Measurements from ENCODE around the gene CORO2A. TPM values are rescaled to one million over a fixed set of nuclear protein-coding genes. Genes with fewer than 3 reads are reported as not detected.

The CORO2A gene
- total and polyA plus RNA-seq, 2 of the 13 experiments (the other 11 are each of a cell fraction or from before 2014, with no cell fraction given): 14.4 to 15.3 TPM

DNA sequence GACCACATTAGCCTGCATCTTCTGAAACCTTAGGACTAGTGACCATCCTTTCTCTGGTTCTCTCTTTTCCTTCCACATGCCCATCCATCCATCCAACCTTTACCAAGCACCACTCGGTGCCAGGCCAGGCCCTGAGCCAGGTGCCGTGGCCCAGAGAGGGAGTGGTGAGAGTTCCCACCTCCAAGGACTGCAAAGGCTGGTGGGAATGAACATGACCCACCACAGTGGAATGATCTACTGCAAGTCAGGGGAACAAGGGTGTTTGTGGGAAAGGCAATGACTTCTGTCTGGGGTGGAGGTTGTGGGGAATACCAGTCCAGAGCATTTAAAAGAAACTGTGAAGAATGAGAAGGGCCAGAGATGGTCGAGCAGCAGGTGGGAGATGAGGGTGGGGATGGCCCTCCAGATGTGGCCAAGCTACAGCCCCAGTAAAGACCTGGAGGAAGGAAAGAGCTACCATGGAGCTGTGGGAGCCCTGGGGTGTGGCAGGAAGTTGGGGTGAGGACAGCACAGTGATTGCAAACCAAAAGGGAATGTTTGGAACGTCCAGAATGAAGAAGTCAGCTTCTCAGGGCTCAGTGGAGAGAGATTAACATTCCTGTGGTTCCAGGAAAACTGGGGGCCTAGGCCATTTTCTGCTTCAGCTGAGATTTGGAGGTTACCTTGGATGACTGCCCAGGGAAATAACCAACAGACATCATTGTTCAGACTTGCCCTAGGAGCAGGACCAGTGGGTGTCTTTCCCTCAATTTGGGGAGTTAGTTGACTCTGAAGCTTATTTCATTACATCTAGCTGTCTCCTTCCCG, 30.7 kb upstream of the CORO2A start:
- Histone ChIP-seq H3K27ac (ENCODE audit: extremely low read length, insufficient read depth, low read length) (peak overlapping the region; percentile 31), H3K36me3 (replicated peaks in 1 of 2; ENCODE audit: control insufficient read depth in 1 of 2, insufficient read depth in 2 of 2, low read length in 2 of 2) (no peaks in the 10 kb centered on the region; a peak in 1 of 5 replicates), H3K9ac (ENCODE audit: insufficient read depth, low read depth, low read length) (no peak overlapping the region), H3K9me3 (ENCODE audit: low read length) (no peaks in the 10 kb centered on the region), H3K4me3 (replicated peaks in 1 of 3; ENCODE audit: insufficient read depth in 1 of 3, low read depth in 2 of 3, low read length in 3 of 3) (no peak overlapping the region), H3K4me2 (ENCODE audit: low read depth, low read length) (0 out of 2 replicates have a peak overlapping the region, but pooled peaks have one; percentile 0), H3K27me3 (ENCODE audit: control insufficient read depth in 1 of 2, insufficient read depth in 2 of 2, low read length in 2 of 2) (no peaks in the 10 kb centered on the region), H3K79me2 (ENCODE audit: insufficient read depth, low read length) (no peaks in the 10 kb centered on the region), H2AFZ (ENCODE audit: low read length) (no peak overlapping the region), H4K20me1 (ENCODE audit: insufficient read depth, low read length) (no peaks in the 10 kb centered on the region), H3K4me1 (ENCODE audit: insufficient read depth, low read length) (peaks cover 58% of the 10 kb centered on the region)
- WGBS (ENCODE audit: low lambda C conversion rate): 59% methylated on average over 5 of the region's 5 CpGs
- BruUV-seq (replicated peaks): no TSS peak
- FAIRE-seq (no peak), DNase-seq (ENCODE audit: low spot score) (peak; percentile 81), ATAC-seq (peak; percentile 20; the same call in 2 of the 3 replicates)
- in situ Hi-C loops (cut with HindIII; ENCODE audit: extremely low pct_ligation_motif_present, low pct_unique_long_range_greater_than_20kb) (no loop called here), intact Hi-C loops (cut with micrococcal nuclease; ENCODE audit: unreplicated experiment) (no loop called here)
- CTCF ChIA-PET (ENCODE audit: low intra/inter-chr PET ratio, low total read pairs): no interaction called here
- POLR2A ChIA-PET: no interaction called here
- TF ChIP-seq HMG20B (CRISPR knock-in tag; conservative IDR thresholded peaks at IDR 0.05): peak; percentile 70; the same call in 1 of the 2 replicates
- TF ChIP-seq SP2 (CRISPR knock-in tag; IDR thresholded peaks at IDR 0.05): no peak
- peak; percentile 93 for TF ChIP-seq TEAD3 (CRISPR knock-in tag; optimal IDR thresholded peaks at IDR 0.05; ENCODE audit: borderline replicate concordance)
- no peak for TF ChIP-seq ZMYM3 (CRISPR knock-in tag; IDR thresholded peaks at IDR 0.05)
- TF ChIP-seq ELF3 (CRISPR knock-in tag; IDR thresholded peaks at IDR 0.05): peak; percentile 28; the same call in 1 of the 2 replicates
- peak; percentile 95 for TF ChIP-seq GFI1 (CRISPR knock-in tag; IDR thresholded peaks at IDR 0.05; ENCODE audit: borderline replicate concordance)
- TF ChIP-seq ZNF30 (CRISPR knock-in tag; IDR thresholded peaks at IDR 0.05): no peak
- TF ChIP-seq, protein P1, sequence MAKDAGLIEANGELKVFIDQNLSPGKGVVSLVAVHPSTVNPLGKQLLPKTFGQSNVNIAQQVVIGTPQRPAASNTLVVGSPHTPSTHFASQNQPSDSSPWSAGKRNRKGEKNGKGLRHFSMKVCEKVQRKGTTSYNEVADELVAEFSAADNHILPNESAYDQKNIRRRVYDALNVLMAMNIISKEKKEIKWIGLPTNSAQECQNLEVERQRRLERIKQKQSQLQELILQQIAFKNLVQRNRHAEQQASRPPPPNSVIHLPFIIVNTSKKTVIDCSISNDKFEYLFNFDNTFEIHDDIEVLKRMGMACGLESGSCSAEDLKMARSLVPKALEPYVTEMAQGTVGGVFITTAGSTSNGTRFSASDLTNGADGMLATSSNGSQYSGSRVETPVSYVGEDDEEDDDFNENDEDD (CRISPR knock-in tag; IDR thresholded peaks at IDR 0.05; ENCODE audit: borderline replicate concordance): no peak
- peak; percentile 53; the same call in 1 of the 2 replicates for TF ChIP-seq PHF21A (CRISPR knock-in tag; IDR thresholded peaks at IDR 0.05)
- no peak for TF ChIP-seq KLF15 (CRISPR knock-in tag; IDR thresholded peaks at IDR 0.05; ENCODE audit: borderline replicate concordance)
- no peak for TF ChIP-seq ZFP62 (CRISPR knock-in tag; IDR thresholded peaks at IDR 0.05)
- TF ChIP-seq, protein P2, sequence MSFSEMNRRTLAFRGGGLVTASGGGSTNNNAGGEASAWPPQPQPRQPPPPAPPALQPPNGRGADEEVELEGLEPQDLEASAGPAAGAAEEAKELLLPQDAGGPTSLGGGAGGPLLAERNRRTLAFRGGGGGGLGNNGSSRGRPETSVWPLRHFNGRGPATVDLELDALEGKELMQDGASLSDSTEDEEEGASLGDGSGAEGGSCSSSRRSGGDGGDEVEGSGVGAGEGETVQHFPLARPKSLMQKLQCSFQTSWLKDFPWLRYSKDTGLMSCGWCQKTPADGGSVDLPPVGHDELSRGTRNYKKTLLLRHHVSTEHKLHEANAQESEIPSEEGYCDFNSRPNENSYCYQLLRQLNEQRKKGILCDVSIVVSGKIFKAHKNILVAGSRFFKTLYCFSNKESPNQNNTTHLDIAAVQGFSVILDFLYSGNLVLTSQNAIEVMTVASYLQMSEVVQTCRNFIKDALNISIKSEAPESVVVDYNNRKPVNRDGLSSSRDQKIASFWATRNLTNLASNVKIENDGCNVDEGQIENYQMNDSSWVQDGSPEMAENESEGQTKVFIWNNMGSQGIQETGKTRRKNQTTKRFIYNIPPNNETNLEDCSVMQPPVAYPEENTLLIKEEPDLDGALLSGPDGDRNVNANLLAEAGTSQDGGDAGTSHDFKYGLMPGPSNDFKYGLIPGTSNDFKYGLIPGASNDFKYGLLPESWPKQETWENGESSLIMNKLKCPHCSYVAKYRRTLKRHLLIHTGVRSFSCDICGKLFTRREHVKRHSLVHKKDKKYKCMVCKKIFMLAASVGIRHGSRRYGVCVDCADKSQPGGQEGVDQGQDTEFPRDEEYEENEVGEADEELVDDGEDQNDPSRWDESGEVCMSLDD (CRISPR knock-in tag; IDR thresholded peaks at IDR 0.05; ENCODE audit: borderline replicate concordance): peak; percentile 57; the same call in 1 of the 2 replicates
- 0 out of 2 replicates have a peak, but pooled peaks have one; percentile 18 for TF ChIP-seq GATAD2A (CRISPR knock-in tag; IDR thresholded peaks at IDR 0.05)
- TF ChIP-seq KLF9 (CRISPR knock-in tag; IDR thresholded peaks at IDR 0.05; ENCODE audit: low read depth): no peak
- TF ChIP-seq, protein P3, sequence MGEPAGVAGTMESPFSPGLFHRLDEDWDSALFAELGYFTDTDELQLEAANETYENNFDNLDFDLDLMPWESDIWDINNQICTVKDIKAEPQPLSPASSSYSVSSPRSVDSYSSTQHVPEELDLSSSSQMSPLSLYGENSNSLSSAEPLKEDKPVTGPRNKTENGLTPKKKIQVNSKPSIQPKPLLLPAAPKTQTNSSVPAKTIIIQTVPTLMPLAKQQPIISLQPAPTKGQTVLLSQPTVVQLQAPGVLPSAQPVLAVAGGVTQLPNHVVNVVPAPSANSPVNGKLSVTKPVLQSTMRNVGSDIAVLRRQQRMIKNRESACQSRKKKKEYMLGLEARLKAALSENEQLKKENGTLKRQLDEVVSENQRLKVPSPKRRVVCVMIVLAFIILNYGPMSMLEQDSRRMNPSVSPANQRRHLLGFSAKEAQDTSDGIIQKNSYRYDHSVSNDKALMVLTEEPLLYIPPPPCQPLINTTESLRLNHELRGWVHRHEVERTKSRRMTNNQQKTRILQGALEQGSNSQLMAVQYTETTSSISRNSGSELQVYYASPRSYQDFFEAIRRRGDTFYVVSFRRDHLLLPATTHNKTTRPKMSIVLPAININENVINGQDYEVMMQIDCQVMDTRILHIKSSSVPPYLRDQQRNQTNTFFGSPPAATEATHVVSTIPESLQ (CRISPR knock-in tag; conservative IDR thresholded peaks at IDR 0.05): no peak
- no peak for TF ChIP-seq ZKSCAN1 (IDR thresholded peaks at IDR 0.05; ENCODE audit: low read length)
- TF ChIP-seq ZNF772 (CRISPR knock-in tag; IDR thresholded peaks at IDR 0.05): no peak
- no peak for TF ChIP-seq FOXP1 (IDR thresholded peaks at IDR 0.05)
- TF ChIP-seq FOXP1 (CRISPR knock-in tag; IDR thresholded peaks at IDR 0.05): no peak
- TF ChIP-seq HMG20A (CRISPR knock-in tag; IDR thresholded peaks at IDR 0.05; ENCODE audit: borderline replicate concordance): 0 out of 2 replicates have a peak, but pooled peaks have one; percentile 27
- peak; percentile 83 for TF ChIP-seq CBFB (CRISPR knock-in tag; IDR thresholded peaks at IDR 0.05)
- peak; percentile 48 for TF ChIP-seq FOSL2 (CRISPR knock-in tag; IDR thresholded peaks at IDR 0.05)

Measured in HepG2 (cell line).